ENCODE data around the gene TSPAN7.

TSPAN7 gene

GRCh38 chrX:38661103-38661441 lies 99.7 kb downstream of the TSPAN7 start:
- Histone ChIP-seq H3K36me3 (ENCODE audit: low read depth) (no peaks in the 10 kb centered on the region), H3K27me3 (ENCODE audit: insufficient read depth, poor library complexity, severe bottlenecking) (no peaks in the 10 kb centered on the region), H3K4me1 (ENCODE audit: insufficient read depth, poor library complexity, severe bottlenecking) (no peaks in the 10 kb centered on the region), H3K27ac (ENCODE audit: poor library complexity, severe bottlenecking) (no peak overlapping the region), H3K4me3 (ENCODE audit: severe bottlenecking) (no peak overlapping the region), H3K9me3 (ENCODE audit: severe bottlenecking) (no peaks in the 10 kb centered on the region)
- no peak for TF ChIP-seq CTCF (IDR thresholded peaks at IDR 0.05; ENCODE audit: poor library complexity, severe bottlenecking)
- ATAC-seq (ENCODE audit: low read depth), result no peak
- DNase-seq (ENCODE audit: low spot score), result no peak

- Histone ChIP-seq H3K4me1 (ENCODE audit: insufficient read depth, poor library complexity, severe bottlenecking) (no peaks in the 10 kb centered on the region), H3K9me3 (ENCODE audit: severe bottlenecking) (no peaks in the 10 kb centered on the region), H3K27me3 (ENCODE audit: insufficient read depth, poor library complexity, severe bottlenecking) (no peaks in the 10 kb centered on the region), H3K27ac (ENCODE audit: poor library complexity, severe bottlenecking) (no peak overlapping the region), H3K36me3 (ENCODE audit: low read depth) (no peaks in the 10 kb centered on the region), H3K4me3 (ENCODE audit: severe bottlenecking) (no peak overlapping the region)
- ATAC-seq (ENCODE audit: low read depth) (no peak), DNase-seq (ENCODE audit: low spot score) (no peak)
- no peak for TF ChIP-seq CTCF (IDR thresholded peaks at IDR 0.05; ENCODE audit: poor library complexity, severe bottlenecking)
Measured at GRCh38 chrX:38661561-38661960, 100.2 kb downstream of the TSPAN7 start.

- no peaks in the 10 kb centered on the region for H3K27me3 ChIP-seq (ENCODE audit: insufficient read depth, poor library complexity, severe bottlenecking)
- H3K4me1 ChIP-seq (ENCODE audit: insufficient read depth, poor library complexity, severe bottlenecking), result no peaks in the 10 kb centered on the region
- H3K9me3 ChIP-seq (ENCODE audit: severe bottlenecking), result no peaks in the 10 kb centered on the region
- H3K4me3 ChIP-seq (ENCODE audit: severe bottlenecking), result no peak overlapping the region
- TF ChIP-seq CTCF (IDR thresholded peaks at IDR 0.05; ENCODE audit: poor library complexity, severe bottlenecking), result no peak
- H3K27ac ChIP-seq (ENCODE audit: poor library complexity, severe bottlenecking), result no peak overlapping the region
- H3K36me3 ChIP-seq (ENCODE audit: low read depth), result no peaks in the 10 kb centered on the region
- DNase-seq (ENCODE audit: low spot score) (no peak), ATAC-seq (ENCODE audit: low read depth) (no peak)
Measured at GRCh38 chrX:38662640-38663039, 101.3 kb downstream of the TSPAN7 start.

- Histone ChIP-seq H3K36me3 (ENCODE audit: low read depth) (no peaks in the 10 kb centered on the region), H3K27me3 (ENCODE audit: insufficient read depth, poor library complexity, severe bottlenecking) (no peaks in the 10 kb centered on the region), H3K4me3 (ENCODE audit: severe bottlenecking) (no peak overlapping the region), H3K9me3 (ENCODE audit: severe bottlenecking) (no peaks in the 10 kb centered on the region), H3K4me1 (ENCODE audit: insufficient read depth, poor library complexity, severe bottlenecking) (no peaks in the 10 kb centered on the region), H3K27ac (ENCODE audit: poor library complexity, severe bottlenecking) (no peak overlapping the region)
- ATAC-seq (ENCODE audit: low read depth), result no peak
- no peak for DNase-seq (ENCODE audit: low spot score)
- peak; percentile 37 for TF ChIP-seq CTCF (IDR thresholded peaks at IDR 0.05; ENCODE audit: poor library complexity, severe bottlenecking)
Measured at GRCh38 chrX:38664285-38664684, 102.9 kb downstream of the TSPAN7 start.

- DNase-seq (ENCODE audit: low spot score) (no peak), ATAC-seq (ENCODE audit: low read depth) (no peak)
- no peaks in the 10 kb centered on the region for H3K27me3 ChIP-seq (ENCODE audit: insufficient read depth, poor library complexity, severe bottlenecking)
Measured at GRCh38 chrX:38666909-38667308, 105.6 kb downstream of the TSPAN7 start.

More at GRCh38 chrX:38666909-38667308, 105.6 kb downstream of the TSPAN7 start:
- Histone ChIP-seq H3K4me3 (ENCODE audit: severe bottlenecking) (no peak overlapping the region), H3K4me1 (ENCODE audit: insufficient read depth, poor library complexity, severe bottlenecking) (no peaks in the 10 kb centered on the region), H3K27ac (ENCODE audit: poor library complexity, severe bottlenecking) (no peak overlapping the region), H3K36me3 (ENCODE audit: low read depth) (no peaks in the 10 kb centered on the region), H3K9me3 (ENCODE audit: severe bottlenecking) (no peaks in the 10 kb centered on the region)
- no peak for TF ChIP-seq CTCF (IDR thresholded peaks at IDR 0.05; ENCODE audit: poor library complexity, severe bottlenecking)

Measured in RWPE2 (cell line).